HG03060 (cell line): ENCODE data around the gene SLC10A1.
"Not testable (repeated sequence)": the region's sequence is repeated elsewhere in the genome, so short reads cannot be mapped to it uniquely, and the experiment has no call there.

ENCODE experiments used
- ATAC-seq: cut with Tn5 transposase; IDR thresholded peaks from one replicate; pipeline ENCODE4 v1.9.1; 2021; ENCODE audit warnings: low read depth, moderate number of reproducible peaks; ENCODE audit not compliant: unreplicated experiment

Gene SLC10A1

DNA sequence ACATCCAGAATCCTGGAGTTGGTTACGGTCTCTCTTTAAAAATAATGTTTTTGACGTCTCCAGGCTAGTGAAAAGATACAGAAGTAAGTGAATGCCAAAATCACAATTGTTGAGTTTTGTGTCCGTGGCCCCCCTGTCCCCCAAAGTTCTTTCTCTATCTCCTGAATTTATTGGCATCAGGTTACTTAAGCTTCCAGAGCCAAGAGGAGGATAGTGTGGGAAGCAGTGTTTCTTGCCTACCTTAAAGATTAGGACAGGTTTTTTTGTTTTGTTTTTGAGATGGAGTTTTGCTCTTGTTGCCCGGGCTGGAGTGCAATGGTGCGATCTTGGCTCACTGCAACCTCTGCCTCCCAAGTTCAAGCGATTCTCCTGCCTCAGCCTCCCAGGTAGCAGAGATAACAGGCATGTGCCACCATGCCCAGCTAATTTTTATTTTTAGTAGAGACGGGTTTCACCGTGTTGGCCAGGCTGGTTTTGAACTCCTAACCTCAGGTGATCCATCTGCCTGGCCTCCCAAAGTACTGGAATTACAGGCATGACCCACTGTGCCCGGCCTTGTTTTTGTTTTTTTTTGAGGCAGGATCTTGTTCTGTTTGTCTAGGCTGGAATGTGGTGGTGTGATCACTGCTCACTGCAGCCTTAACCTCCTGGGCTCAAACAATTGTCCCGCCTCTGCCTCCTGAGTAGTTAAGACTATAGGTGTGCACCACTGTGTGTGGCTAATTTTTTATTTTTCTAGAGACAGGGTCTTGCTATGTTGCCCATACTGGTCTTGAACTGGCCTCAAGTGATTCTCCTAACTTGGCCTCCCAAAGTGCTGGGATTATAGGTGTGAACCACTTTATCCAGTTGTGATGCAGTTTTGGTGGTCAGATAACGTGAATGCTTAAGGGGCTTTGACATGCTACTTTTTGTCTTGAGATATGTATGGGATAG, 24.7 kb downstream of the SLC10A1 start:
- ATAC-seq = no peak

DNA sequence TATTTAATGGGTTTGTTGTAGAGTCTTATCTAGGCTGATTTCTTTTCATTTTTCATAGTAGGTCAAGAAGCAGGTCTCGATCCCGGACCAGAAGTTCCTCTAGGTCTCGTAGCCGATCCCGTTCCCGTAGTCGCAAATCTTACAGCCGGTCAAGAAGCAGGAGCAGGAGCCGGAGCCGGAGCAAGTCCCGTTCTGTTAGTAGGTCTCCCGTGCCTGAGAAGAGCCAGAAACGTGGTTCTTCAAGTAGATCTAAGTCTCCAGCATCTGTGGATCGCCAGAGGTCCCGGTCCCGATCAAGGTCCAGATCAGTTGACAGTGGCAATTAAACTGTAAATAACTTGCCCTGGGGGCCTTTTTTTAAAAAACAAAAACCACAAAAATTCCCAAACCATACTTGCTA, 25.9 kb downstream of the SLC10A1 start:
- no peak for ATAC-seq

DNA sequence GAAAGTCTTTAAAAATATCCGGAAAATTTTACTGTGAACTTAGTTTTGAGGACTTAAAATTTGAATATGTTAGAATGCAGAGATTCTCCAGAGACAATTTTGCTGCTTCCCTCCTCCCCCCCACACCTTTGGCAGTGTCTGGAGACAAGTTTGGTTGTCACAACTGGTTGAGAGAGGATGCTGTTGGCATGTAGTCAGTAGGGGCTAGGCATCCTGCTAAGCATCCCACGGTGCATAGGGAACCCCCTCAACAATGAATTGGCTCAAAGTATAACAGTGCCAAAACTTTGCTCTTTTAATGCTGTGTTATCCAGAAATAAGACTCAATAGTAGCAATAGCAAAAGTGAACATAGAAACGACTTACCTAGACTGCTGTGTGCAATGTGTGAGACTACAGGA, 26.5 kb downstream of the SLC10A1 start:
- ATAC-seq = no peak

DNA sequence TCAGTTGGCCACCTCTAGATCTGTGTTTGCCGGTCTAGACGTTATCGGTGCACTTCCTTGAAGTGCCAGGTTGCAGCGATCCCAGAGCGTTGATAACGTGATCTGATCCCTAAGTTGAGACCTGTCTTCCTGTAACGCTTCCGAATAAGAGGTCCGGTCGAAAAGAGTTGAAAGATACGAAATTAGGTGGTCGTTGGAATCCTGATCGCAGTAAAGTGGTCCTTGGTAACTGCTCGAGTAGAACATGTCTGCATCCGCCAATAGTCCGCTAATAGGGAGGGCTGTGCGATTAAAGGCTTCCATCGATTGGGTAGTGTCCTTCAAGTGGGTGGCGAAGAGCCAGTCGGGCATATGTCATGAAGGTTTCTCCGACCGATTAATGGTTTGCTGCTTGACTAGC, 27.4 kb downstream of the SLC10A1 start:
- no peak for ATAC-seq

DNA sequence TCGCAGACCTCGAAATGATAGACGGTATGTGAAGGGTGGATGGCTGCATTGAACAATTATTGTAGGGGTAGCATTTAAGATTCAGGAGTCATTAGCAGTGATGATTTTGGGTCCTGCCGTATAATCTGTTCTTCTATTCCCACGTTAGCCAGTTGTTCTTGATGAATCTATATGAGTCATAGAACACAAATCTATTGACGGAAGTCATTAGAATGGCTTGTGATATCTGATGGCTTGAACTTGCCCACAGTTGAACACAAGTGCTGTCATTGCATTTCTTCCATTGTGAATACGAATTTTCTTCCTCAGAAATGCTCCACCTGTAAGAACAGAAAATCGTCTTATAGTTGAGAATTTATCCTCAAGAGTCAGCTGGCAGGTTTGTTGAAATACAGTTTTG, 28.2 kb downstream of the SLC10A1 start:
- ATAC-seq = no peak

DNA sequence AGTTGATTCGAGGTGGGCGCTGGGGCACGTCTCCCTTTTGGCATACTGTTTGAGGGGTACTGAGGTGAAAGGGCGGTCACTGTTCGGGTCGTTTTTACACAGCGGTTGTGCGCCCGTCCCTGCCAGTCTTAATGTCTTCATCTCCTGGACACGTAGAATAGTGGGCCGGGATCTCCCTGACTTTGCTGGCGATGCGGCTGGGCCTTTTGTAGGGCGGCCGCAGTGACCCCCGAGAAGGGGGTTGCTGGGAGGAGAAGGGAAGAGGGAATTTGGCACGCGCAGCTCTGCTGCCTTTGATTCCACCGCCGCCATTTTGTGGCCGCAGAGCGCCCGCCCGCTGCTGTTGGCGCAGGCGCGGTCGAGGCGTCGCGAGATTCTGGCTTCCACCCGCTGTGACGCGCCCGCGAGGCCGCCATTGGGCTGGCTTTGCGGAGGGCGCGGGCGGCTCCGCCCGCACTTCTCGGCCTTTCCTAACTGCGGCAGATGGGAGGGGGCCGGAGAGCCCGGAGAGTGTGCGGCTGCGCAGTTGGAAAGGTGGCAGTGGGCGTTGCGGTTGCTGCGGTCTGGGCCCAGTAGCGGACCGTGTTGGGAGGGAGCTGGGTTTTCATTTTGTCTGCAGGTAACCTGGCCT, 29.6 kb downstream of the SLC10A1 start:
- ATAC-seq = peak; percentile 41

DNA sequence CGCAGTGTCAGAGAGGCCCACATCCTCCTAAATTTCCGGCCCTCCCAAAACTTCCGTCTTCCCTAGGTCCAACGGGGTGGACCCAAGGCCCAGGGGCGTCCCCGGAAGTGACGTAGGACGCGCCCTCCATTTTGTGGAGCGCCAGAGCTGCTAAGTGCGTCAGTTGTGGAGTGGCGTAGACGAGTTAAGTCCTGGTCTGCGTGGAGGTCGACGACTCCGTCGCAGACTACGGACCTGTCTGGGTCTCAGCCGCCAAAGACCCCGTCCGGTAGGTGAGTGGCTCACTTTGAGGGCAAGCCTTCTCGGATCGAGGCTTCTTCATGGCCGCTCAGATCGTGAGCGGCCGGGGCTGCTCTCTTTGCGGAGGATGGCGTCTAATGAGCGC, 30.1 kb downstream of the SLC10A1 start, which contains the start of gene SRSF5:
SRSF5 (plus strand) TSS at position 159 of the 385 bp plus-strand sequence. CDS start 1,015 bp downstream, outside the sequence.
- peak; percentile 72 for ATAC-seq

DNA sequence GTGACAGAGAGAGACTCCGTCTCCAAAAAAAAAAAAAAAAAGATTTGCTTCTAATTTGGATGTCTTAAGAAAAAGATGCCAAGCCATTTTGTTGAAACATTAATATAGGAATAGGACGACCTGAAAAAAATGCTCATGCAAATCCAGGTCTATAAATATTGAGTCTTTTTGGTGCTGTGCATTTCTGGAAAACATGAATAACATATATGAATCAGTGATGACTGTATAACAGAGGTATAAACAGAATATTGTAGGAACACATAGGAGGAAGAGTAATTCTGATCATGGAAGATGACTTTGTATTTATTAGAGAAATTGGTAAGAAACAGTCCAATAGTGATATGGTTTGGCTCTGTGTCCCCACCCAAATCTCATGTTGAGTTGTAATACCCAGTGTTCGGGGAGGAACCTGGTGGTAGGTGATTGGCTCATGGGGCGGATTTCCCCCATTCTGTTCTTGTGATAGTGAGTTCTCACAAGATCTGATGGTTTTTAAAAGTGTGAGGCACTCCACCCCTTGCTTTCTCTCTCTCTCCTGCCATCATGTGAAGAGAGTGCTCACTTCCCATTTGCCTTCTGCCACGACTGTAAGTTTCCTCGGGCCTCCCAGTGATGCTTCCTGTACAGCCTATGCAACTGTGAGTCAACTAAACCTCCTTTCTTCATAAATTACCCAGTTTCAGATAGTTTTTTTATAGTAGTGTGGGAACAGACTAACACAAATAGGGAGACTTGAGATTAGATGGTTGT, 33.1 kb downstream of the SLC10A1 start:
- no peak for ATAC-seq

DNA sequence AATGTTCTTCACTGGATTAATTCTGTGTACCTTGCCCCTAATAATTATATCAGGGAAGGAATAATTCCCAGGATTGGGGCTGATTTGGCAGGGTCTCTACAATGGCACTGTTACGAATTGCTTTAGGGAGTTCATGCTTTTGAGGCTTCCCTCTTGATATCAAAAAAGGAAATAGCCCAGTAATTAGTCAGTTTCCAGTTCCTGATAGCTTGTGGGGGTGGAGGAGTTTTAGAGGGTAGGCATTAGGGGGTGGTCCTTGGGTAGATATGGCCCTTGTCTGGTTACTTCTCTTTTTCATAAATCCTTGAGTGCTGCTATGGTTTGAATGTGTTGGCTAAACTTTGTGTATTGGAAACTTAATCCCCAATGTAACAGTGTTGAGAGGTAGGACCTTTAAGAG, 36.2 kb downstream of the SLC10A1 start:
- ATAC-seq = no peak

DNA sequence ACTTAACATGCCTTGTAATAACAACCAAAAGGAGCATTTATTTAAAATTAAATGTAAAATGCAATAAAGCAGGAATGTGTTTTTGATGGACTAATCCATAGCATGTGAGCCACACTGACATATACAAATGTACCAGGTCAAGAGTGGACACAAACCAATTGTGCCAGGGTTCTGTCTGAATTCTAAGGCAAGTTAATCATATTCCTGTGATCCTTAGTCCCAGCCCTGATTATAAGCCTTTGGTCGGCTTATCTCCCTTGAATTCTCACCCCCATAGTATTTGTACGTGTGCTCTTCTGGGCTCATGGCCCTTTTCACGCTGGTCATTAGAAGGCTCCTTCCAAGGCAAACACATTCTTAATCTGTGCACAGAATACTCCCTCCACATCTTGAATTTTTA, 40.7 kb downstream of the SLC10A1 start:
- ATAC-seq = no peak

DNA sequence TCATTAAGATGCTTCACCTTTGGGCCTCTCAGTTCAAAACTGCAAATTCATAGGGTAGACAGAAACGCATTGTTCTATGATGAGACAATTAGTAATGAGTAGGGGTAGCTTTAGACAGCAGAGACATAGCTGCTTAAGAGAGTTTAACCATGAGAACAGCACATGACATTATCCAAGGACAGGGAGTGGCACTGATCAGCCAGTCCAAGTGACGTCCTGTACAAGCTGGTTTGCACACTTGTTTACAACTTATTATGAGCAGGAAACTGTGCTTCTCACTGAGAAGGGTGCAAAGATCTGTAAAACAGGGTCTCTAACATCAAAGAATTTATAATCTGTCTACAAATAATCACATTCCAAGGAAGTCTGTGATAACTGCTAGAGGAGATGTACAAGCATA, 41.3 kb downstream of the SLC10A1 start:
- no peak for ATAC-seq

DNA sequence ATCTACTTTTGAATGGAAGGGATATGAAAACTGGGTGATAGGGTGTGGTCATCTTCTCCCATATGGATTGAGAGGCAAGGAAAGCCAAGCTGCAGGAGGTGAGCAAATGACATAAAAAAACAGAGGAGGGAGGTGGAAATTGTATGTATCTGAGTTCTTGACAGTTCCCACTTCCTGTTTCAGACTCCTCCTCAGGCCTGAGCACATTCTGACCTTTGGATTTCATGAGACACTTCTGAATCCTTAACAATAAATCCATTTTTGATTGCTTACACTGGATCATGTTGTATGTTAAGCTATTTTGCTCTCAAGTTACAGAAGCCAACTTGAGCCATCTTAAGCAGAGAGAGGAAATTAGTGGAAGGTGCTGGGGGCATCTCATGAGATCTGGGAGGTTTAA, 41.7 kb downstream of the SLC10A1 start:
- ATAC-seq = no peak

DNA sequence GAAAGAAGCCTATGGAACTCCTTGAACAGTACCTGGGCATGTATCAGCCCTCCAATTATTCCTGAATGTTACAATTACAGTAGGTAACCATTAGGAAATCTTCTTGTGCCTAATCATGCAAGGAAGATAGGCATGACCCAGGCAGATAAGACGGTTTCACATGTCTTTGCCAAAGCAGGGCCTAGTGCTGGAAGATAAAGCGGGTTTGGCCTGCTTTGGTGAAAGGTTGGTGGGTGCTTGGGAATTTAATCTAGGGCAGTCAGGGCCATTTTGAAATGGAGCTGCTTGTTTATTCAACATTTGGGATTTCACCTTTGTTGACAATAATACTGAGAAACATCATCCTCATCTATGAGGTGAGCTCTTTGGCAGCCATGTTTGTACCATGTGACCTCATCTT, 42.6 kb downstream of the SLC10A1 start:
- no peak for ATAC-seq

DNA sequence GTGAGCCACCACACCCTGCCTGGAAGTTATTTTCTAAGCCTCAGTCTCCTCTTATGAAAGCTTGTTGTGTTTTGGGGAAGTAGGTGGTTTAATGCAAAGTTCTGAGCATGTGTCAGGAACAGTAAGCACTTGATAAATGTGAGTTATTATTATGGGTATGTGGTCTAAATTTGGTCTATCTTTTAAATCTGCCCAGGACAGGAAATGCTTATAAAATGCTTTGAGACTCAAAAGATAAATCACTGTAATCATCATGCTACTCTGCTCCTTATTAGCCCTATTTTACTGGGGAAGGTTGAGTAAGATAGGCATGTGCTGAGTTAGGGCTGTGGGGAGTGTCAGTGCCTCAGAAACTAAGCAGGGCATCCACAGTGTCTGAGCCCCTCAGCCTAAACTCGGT, 43.2 kb downstream of the SLC10A1 start:
- ATAC-seq = no peak

DNA sequence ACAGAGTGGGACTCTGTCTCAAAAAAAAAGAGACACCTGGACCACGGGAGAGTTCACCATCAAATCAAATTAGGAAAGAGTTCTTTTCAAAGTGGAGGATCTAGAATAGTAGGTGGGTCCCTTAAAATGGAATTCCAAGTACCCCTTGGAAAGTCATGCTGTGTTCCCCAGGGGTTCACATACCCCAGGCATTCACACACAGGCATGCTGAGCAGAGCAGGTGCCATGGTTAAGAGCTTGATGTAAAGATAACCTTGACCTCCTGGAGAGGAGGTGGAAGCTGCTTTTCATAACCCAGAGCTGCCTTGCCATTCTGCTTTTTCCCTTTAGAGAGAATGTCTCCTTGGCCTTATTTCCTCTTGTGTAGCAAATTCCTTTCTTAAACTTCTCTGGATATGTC, 44.3 kb downstream of the SLC10A1 start:
- ATAC-seq = no peak

DNA sequence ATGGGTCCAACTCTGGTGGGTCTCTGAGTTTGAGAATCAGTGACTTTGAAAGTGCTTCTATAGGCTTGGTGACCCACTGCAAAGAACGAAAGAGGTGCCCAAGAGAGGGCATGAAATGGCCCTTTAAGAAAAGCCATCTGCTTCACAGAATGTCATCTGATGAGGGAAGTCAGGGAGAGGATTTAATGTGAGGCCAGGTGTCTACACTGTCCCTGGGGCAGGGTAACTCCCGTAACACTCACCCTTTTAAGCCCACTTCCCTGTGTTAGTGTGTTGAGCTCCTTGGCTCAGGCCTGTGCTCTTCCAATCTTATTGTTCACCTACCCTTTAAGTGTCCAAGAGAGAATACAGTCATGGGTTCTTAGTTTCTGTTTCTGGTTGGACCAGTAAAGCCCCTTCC, 46.5 kb downstream of the SLC10A1 start:
- no peak for ATAC-seq

DNA sequence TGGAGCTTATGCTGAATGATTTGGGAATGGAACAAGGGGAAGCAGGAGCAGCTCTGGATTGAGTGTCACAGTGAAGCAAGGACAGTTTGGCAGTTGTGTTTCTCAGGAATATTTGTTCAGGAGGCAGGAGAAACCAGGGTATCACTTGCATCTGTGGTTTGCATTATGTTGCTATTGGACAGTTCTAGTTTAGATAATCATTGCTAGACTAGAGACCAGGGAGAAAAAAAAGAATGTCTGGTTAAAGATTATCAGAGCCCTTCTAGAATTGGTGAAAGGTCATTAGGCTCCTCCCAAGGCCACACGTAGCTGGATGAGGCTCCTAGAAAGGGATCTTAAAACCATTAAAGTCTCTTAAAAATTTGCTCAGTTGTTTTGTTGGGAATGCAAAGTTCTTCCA, 47.1 kb downstream of the SLC10A1 start:
- no peak for ATAC-seq

DNA sequence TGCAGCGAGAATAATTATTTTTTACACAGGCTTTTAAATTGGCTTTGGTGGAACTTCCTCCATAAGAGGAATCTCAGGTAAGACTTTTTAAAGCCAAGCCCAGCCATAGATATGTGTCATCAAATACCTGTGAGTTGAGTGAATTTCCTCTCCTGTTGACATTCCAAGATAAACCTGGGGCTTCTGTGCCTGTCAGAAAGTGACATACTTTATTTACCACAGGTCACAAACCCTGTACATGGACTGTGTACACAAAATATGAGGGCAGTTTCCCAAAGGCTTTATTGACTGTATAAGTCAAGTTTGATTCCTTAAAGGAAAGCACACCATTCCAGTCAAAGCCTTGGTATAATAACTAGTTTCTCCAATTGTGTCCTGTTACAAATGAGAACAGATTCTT, 56.0 kb downstream of the SLC10A1 start:
- no peak for ATAC-seq

DNA sequence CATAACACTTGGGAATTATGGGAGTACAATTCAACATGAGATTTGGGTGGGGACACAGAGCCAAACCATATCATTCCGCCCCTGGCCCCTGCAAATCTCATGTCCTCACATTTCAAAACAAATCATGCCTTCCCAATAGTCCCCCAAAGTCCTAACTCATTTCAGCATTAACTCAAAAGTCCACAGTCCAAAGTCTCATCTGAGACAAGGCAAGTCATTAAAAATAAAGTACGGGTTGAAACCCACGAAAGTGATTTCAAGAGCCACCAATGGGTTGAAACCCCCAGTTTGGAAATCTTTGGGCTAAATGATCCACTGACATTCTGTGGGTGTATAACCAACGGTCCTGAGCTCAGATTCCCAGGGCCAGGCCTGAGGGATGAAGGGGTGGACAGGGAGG, 60.6 kb downstream of the SLC10A1 start:
- ATAC-seq = not testable (repeated sequence)

DNA sequence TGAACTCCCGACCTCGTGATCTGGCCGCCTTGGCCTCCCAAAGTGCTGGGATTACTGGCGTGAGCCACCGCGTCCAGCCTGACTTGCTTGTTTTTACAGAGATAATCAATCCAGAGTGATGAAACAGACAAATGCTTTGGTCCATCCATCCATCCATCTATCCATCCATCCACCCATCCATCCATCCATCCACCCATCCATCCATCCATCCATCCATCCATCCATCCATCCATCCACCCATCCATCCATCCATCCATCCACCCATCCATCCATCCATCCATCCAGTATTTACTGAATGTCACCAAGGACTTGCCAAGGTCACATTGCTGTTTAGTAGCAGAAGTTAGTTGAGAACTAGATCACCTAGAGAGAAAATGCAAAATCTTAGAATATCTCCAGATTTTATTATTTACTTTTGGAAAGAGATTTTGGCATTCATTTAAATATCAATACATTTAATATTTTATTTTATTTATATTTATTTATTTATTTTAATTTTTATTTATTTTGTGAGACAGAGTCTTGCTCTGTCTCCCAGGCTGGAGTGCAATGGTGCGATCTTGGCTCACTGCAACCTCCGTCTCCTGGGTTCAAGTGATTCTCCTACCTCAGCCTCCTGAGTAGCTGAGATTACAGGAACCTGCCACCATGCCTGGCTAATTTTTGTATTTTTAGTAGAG, 65.0 kb downstream of the SLC10A1 start:
- not testable (repeated sequence) for ATAC-seq

DNA sequence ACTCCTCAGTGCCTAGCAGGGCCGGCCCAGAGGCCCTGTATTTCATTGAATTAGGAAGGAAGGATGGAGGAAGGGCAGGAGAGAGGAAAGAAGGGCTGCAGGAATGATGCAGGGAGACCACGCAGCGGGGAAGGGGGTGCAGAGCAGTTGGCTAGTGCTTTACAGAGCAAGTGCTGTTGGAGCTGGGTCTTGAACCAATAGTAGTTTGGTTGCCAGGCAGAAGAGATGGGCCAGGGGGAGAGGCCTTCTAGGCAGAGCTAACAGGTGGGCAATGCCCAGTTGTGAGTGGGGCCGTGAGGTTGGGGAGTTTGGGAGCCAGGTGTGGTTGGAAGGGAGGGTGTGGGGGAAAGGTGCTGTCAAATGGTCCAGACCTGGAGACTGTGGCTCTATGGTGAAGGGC, 69.2 kb downstream of the SLC10A1 start:
- ATAC-seq = no peak
